ENCODE measurements around the gene TAF6L. TPM values are rescaled to one million over a fixed set of nuclear protein-coding genes. Genes with fewer than 3 reads are reported as not detected.

TAF6L gene
- total and polyA plus RNA-seq, 2 donors (not counting 3 experiments of a cell fraction or from before 2014, with no cell fraction given), result 28.9 to 33.3 TPM

- peaks cover 36% of the 10 kb centered on the region for H3K79me2 ChIP-seq (ENCODE audit: control insufficient read depth, insufficient read depth, low read length)
- no peak overlapping the region for H3K27ac ChIP-seq (ENCODE audit: insufficient read depth, low read depth, low read length)
- FAIRE-seq (no peak), DNase-seq (ENCODE audit: low read depth, low spot score) (peak; percentile 23)
- H3K9me3 ChIP-seq (replicated peaks; ENCODE audit: control insufficient read depth, insufficient read depth, low read length), result no peaks in the 10 kb centered on the region
- TF ChIP-seq POLR2A (IDR thresholded peaks at IDR 0.05; ENCODE audit: low read depth, low read length) (no peak), JUN (IDR thresholded peaks at IDR 0.05; ENCODE audit: borderline replicate concordance, insufficient read depth, insufficient read length, low read depth) (no peak), GATA2 (IDR thresholded peaks at IDR 0.05; ENCODE audit: insufficient read depth, insufficient read length, low read depth, low read length) (no peak), FOS (IDR thresholded peaks at IDR 0.05; ENCODE audit: borderline replicate concordance, insufficient read depth, low read length) (no peak), EZH2 (IDR thresholded peaks at IDR 0.05; ENCODE audit: borderline replicate concordance, low read depth, low read length, severe bottlenecking) (no peak), MYC (IDR thresholded peaks at IDR 0.05; ENCODE audit: low read depth, low read length) (no peak), CTCF (IDR thresholded peaks at IDR 0.05; ENCODE audit: extremely low read depth in 1 of 2, insufficient read depth in 1 of 2, low read depth in 1 of 2, low read length in 2 of 2) (no peak), MAX (IDR thresholded peaks at IDR 0.05; ENCODE audit: insufficient read depth, insufficient read length) (no peak), POLR2AphosphoS5 (IDR thresholded peaks at IDR 0.05; ENCODE audit: insufficient read depth, low read depth, low read length) (no peak)
- H3K9ac ChIP-seq (replicated peaks; ENCODE audit: extremely low read depth, insufficient read depth, low read length), result no peak overlapping the region
- no peak overlapping the region for H3K4me2 ChIP-seq (ENCODE audit: insufficient read depth, low read length)
- H3K9me1 ChIP-seq (replicated peaks; ENCODE audit: control insufficient read depth, extremely low read depth, insufficient read depth, low read length), result no peaks in the 10 kb centered on the region
- ChIA-PET POLR2A (interaction anchor here (0.7 kb wide), 1 partner anchor 10 kb away, joined by 4 read pairs; no protein-coding TSS in a partner anchor), CTCF (interaction anchor here (1.1 kb wide), 1 partner anchor 28 kb away, joined by 3 read pairs; the partner anchor contains the start of gene POLR2G)
- no peak overlapping the region for H2AFZ ChIP-seq (ENCODE audit: low read depth, low read length)
- H3K27me3 ChIP-seq (ENCODE audit: control insufficient read depth in 2 of 2, insufficient read depth in 2 of 2, low read length in 2 of 2), result no peaks in the 10 kb centered on the region
- H3K4me1 ChIP-seq (ENCODE audit: control insufficient read depth, extremely low read depth, insufficient read depth, low read length), result peaks cover 5% of the 10 kb centered on the region
- peaks cover 8 to 9% of the 10 kb centered on the region in 2 experiments for H3K36me3 ChIP-seq (ENCODE audit: control insufficient read depth in 2 of 2, extremely low read depth in 1 of 2, insufficient read depth in 2 of 2, low read length in 2 of 2)
- intact Hi-C loops (cut with micrococcal nuclease), result no loop called here
- no TSS peak for BruUV-seq (replicated peaks)
- dilution Hi-C loops (cut with MboI; ENCODE audit: extremely low pct_ligation_motif_present, low sequenced_read_pairs), result no loop called here
- H4K20me1 ChIP-seq (replicated peaks; ENCODE audit: control insufficient read depth, extremely low read depth, insufficient read depth, low read length), result no peaks in the 10 kb centered on the region
- no peak overlapping the region for H3K4me3 ChIP-seq (replicated peaks in 1 of 3; ENCODE audit: insufficient read depth in 1 of 3, low read depth in 1 of 3, low read length in 3 of 3)
These were observed 38.4 kb upstream of the TAF6L start for GRCh38 chr11:62732830-62733229.
